ENCODE measurements around the gene STIM1.

STIM1 gene

DNA sequence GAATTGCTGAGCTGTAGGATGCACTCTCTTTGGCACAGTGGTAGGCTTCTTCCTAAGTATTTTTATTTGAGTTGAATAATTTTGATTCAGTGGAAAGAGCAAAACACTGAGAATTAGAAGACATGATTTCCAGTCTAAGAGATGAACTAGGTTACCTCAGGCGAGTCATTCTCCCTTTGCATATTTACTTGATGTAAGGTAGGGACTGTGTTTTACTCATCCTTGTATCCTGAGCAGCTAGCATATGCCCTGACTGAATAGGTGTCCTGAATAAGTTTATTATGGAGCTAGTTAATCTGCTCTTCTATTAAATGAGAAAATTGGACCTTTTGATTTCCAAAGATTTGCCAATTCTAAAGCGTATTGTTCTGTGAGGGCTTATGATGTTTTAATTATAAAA is 50.7 kb downstream of the STIM1 start:
- Histone ChIP-seq H3K4me3 (ENCODE audit: low read depth, low read length, poor library complexity, severe bottlenecking) (no peak overlapping the region), H3K4me1 (ENCODE audit: insufficient read depth, low read length, severe bottlenecking) (peaks cover 52% of the 10 kb centered on the region), H4K20me1 (ENCODE audit: insufficient read depth, low read length) (no peaks in the 10 kb centered on the region), H3K9me2 (ENCODE audit: low read depth, low read length) (no peaks in the 10 kb centered on the region), H3F3A (ENCODE audit: insufficient read depth, low read length) (no peaks in the 10 kb centered on the region), H3K27ac (ENCODE audit: low read depth, low read length, poor library complexity, severe bottlenecking) (peak overlapping the region; percentile 24), H3K4me2 (ENCODE audit: low read length) (no peak overlapping the region), H3K9ac (ENCODE audit: low read length) (no peak overlapping the region), H3K36me3 (ENCODE audit: insufficient read depth, low read length) (no peaks in the 10 kb centered on the region), H2AFZ (ENCODE audit: low read length) (no peak overlapping the region), H3K9me3 (ENCODE audit: low read length) (no peaks in the 10 kb centered on the region), H3K27me3 (ENCODE audit: insufficient read depth, low read length) (no peaks in the 10 kb centered on the region), H3K79me2 (ENCODE audit: insufficient read depth, low read length) (no peaks in the 10 kb centered on the region; the same call in 1 of the 2 replicates)
- TF ChIP-seq EZH2 (IDR thresholded peaks at IDR 0.05; ENCODE audit: borderline replicate concordance, low read length), result no peak
- TF ChIP-seq, protein P1, sequence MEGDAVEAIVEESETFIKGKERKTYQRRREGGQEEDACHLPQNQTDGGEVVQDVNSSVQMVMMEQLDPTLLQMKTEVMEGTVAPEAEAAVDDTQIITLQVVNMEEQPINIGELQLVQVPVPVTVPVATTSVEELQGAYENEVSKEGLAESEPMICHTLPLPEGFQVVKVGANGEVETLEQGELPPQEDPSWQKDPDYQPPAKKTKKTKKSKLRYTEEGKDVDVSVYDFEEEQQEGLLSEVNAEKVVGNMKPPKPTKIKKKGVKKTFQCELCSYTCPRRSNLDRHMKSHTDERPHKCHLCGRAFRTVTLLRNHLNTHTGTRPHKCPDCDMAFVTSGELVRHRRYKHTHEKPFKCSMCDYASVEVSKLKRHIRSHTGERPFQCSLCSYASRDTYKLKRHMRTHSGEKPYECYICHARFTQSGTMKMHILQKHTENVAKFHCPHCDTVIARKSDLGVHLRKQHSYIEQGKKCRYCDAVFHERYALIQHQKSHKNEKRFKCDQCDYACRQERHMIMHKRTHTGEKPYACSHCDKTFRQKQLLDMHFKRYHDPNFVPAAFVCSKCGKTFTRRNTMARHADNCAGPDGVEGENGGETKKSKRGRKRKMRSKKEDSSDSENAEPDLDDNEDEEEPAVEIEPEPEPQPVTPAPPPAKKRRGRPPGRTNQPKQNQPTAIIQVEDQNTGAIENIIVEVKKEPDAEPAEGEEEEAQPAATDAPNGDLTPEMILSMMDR (IDR thresholded peaks at IDR 0.05; ENCODE audit: low read length), result no peak

DNA sequence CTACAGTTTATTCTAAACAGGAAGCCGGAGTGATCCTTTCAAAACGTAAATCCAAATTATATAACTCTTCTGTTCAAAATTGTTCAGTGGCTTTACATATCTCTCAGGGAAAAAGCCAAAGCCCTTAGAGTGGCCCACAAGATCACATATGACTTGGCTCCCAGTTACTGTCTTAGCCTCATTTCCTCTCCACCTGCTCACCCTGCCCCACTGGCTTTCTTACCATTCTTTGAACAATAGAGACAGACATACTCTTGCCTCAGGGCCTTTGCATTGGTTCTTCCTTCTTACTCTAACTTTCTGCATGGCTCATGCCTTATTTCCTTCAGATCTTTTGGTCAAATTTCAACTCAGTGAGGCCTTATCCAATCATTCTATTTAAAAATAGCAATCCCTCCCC is 52.1 kb downstream of the STIM1 start:
- Histone ChIP-seq H3K79me2 (ENCODE audit: insufficient read depth, low read length) (no peaks in the 10 kb centered on the region; the same call in 1 of the 2 replicates), H3K4me1 (ENCODE audit: insufficient read depth, low read length, severe bottlenecking) (peaks cover 38% of the 10 kb centered on the region), H3K27me3 (ENCODE audit: insufficient read depth, low read length) (no peaks in the 10 kb centered on the region), H3K9me2 (ENCODE audit: low read depth, low read length) (no peaks in the 10 kb centered on the region), H3F3A (ENCODE audit: insufficient read depth, low read length) (no peaks in the 10 kb centered on the region), H3K9me3 (ENCODE audit: low read length) (no peaks in the 10 kb centered on the region), H3K9ac (ENCODE audit: low read length) (no peak overlapping the region), H3K4me3 (ENCODE audit: low read depth, low read length, poor library complexity, severe bottlenecking) (no peak overlapping the region), H4K20me1 (ENCODE audit: insufficient read depth, low read length) (no peaks in the 10 kb centered on the region), H3K36me3 (ENCODE audit: insufficient read depth, low read length) (no peaks in the 10 kb centered on the region), H3K27ac (ENCODE audit: low read depth, low read length, poor library complexity, severe bottlenecking) (no peak overlapping the region), H3K4me2 (ENCODE audit: low read length) (no peak overlapping the region), H2AFZ (ENCODE audit: low read length) (no peak overlapping the region)
- TF ChIP-seq, protein P1 (IDR thresholded peaks at IDR 0.05; ENCODE audit: low read length), result no peak
- no peak for TF ChIP-seq EZH2 (IDR thresholded peaks at IDR 0.05; ENCODE audit: borderline replicate concordance, low read length)

DNA sequence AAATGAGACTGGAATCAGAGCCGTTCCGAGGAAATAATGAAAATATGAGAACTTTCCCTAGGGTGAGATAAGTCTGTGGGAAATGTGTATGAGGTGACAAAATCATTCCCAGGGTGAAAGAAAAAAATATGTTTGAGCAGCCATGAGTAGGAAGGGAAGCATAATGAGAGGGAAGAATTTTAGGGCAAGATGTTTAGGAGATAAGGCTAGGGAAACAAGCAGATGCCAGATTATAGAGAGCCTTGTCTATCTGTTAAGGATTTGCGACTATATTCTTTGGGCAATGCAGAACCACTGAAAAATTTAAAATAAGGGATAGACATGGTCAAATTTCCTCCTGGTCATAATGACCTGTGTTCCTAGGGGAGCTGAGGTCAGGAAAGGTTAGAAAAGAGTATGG is 54.4 kb downstream of the STIM1 start:
- H3K4me2 ChIP-seq (ENCODE audit: low read length), result no peak overlapping the region
- no peaks in the 10 kb centered on the region for H4K20me1 ChIP-seq (ENCODE audit: insufficient read depth, low read length)
- H3K9me2 ChIP-seq (ENCODE audit: low read depth, low read length), result no peaks in the 10 kb centered on the region
- no peak overlapping the region for H3K9ac ChIP-seq (ENCODE audit: low read length)
- H3K27me3 ChIP-seq (ENCODE audit: insufficient read depth, low read length), result no peaks in the 10 kb centered on the region
- H3K36me3 ChIP-seq (ENCODE audit: insufficient read depth, low read length), result no peaks in the 10 kb centered on the region
- no peak overlapping the region for H2AFZ ChIP-seq (ENCODE audit: low read length)
- H3F3A ChIP-seq (ENCODE audit: insufficient read depth, low read length), result no peaks in the 10 kb centered on the region
- H3K4me1 ChIP-seq (ENCODE audit: insufficient read depth, low read length, severe bottlenecking), result peaks cover 19% of the 10 kb centered on the region
- no peak for TF ChIP-seq EZH2 (IDR thresholded peaks at IDR 0.05; ENCODE audit: borderline replicate concordance, low read length)
- TF ChIP-seq, protein P1 (IDR thresholded peaks at IDR 0.05; ENCODE audit: low read length), result no peak
- no peak overlapping the region for H3K4me3 ChIP-seq (ENCODE audit: low read depth, low read length, poor library complexity, severe bottlenecking)
- no peak overlapping the region for H3K27ac ChIP-seq (ENCODE audit: low read depth, low read length, poor library complexity, severe bottlenecking)
- H3K9me3 ChIP-seq (ENCODE audit: low read length), result no peaks in the 10 kb centered on the region
- H3K79me2 ChIP-seq (ENCODE audit: insufficient read depth, low read length), result no peaks in the 10 kb centered on the region; the same call in 1 of the 2 replicates

All from OCI-LY1 (cell line).